IMR-90 (cell line): Measurements from ENCODE around the gene HTR1D. TPM values are rescaled to one million over a fixed set of nuclear protein-coding genes. Genes with fewer than 3 reads are reported as not detected.

Source experiments
- ATAC-seq: fragments of 200-7000 bp; cut with Tn5 transposase; 2 replicates; pipeline ENCODE4 v1.9.1; 2020; ENCODE audit warnings: low read depth, mild to moderate bottlenecking, moderate library complexity
- BruUV-seq: library from RNA; stranded (reverse); fragments of 400-500 nt; replicated peaks from 2 replicates; lab custom pipeline; 2021; lab: Mats Ljungman, UMichigan
- CTCF ChIA-PET: fragments of 300-600 bp; formaldehyde crosslinking; extraction: SDS; loops from one replicate; lab custom pipeline; 2021; ENCODE audit warnings: antibody characterized with exemption; lab: Yijun Ruan, JAX
- POLR2A ChIA-PET: fragments of 300-600 bp; sonication (Branson Sonifier 250); formaldehyde crosslinking; loops from one replicate; lab custom pipeline; 2022; ENCODE audit warnings: antibody characterized with exemption; ENCODE audit not compliant: unreplicated experiment; lab: Charles Lee
- DNase-seq: peaks from one replicate; pipeline ENCODE4 v3.0.0; 2013
- H2AFZ ChIP-seq: replicated peaks from 2 replicates; pipeline ENCODE3; 2013; ENCODE audit warnings: low read length, mild to moderate bottlenecking; ENCODE audit not compliant: poor library complexity
- H2AK5ac ChIP-seq: 2 replicates; pipeline ENCODE4 v1.6.1; 2013; ENCODE audit warnings: low read depth, low read length, inconsistent platforms
- H2AK9ac ChIP-seq: replicated peaks from 2 replicates; pipeline ENCODE3; 2013; ENCODE audit warnings: mild to moderate bottlenecking, low read depth, low read length, moderate library complexity; ENCODE audit not compliant: poor library complexity
- H2BK120ac ChIP-seq: 2 replicates; pipeline ENCODE4 v1.6.1; 2013; ENCODE audit warnings: low read depth, low read length, inconsistent platforms
- H2BK15ac ChIP-seq: 3 replicates; pipeline ENCODE4 v1.6.1; 2013; ENCODE audit warnings: low read depth, low read length, inconsistent platforms
- H2BK20ac ChIP-seq: 2 replicates; pipeline ENCODE4 v1.6.1; 2013; ENCODE audit warnings: low read depth, mild to moderate bottlenecking, inconsistent platforms, low read length, moderate library complexity
- H2BK5ac ChIP-seq: 2 replicates; pipeline ENCODE4 v1.6.1; 2013; ENCODE audit warnings: mild to moderate bottlenecking, low read depth, low read length, inconsistent platforms; ENCODE audit not compliant: poor library complexity, severe bottlenecking
- H3K14ac ChIP-seq: replicated peaks from 2 replicates; pipeline ENCODE4 v1.6.1; 2013; ENCODE audit warnings: low read depth, low read length, inconsistent platforms
- H3K18ac ChIP-seq: 2 replicates; pipeline ENCODE4 v1.6.1; 2013; ENCODE audit warnings: low read depth, low read length, control low read depth
- H3K23ac ChIP-seq: 2 replicates; pipeline ENCODE4 v1.6.1; 2013; ENCODE audit warnings: low read depth, low read length, inconsistent platforms
- H3K27ac ChIP-seq: 2 replicates; pipeline ENCODE4 v1.5.1; 2013; ENCODE audit warnings: mild to moderate bottlenecking, control low read depth, low read length; ENCODE audit not compliant: insufficient read depth
- H3K27me3 ChIP-seq: 2 replicates; pipeline ENCODE4 v1.6.1; 2013; ENCODE audit warnings: low read length; ENCODE audit not compliant: control insufficient read depth, insufficient read depth
- H3K36me3 ChIP-seq: 2 replicates; pipeline ENCODE4 v1.6.1; 2013; ENCODE audit warnings: low read length, mixed read lengths; ENCODE audit not compliant: control insufficient read depth, insufficient read depth
- H3K4ac ChIP-seq: 2 replicates; pipeline ENCODE4 v1.6.1; 2013; ENCODE audit warnings: low read depth, low read length, inconsistent platforms
- H3K4me1 ChIP-seq: 2 replicates; pipeline ENCODE4 v1.6.1; 2013; ENCODE audit warnings: low read length, mixed read lengths; ENCODE audit not compliant: control insufficient read depth, insufficient read depth
- H3K4me2 ChIP-seq: 2 replicates; pipeline ENCODE4 v1.6.1; 2013; ENCODE audit warnings: low read depth, mild to moderate bottlenecking, control low read depth, low read length, moderate library complexity
- H3K4me3 ChIP-seq: 2 replicates; pipeline ENCODE4 v1.5.1; 2013; ENCODE audit warnings: low read depth, mild to moderate bottlenecking, control low read depth, low read length, moderate library complexity; ENCODE audit not compliant: insufficient read depth
- H3K56ac ChIP-seq: 2 replicates; pipeline ENCODE4 v1.6.1; 2013; ENCODE audit warnings: low read length, inconsistent platforms; ENCODE audit not compliant: insufficient read depth; ENCODE audit errors: extremely low read depth
- H3K79me1 ChIP-seq, 2 experiments: 2 replicates each; pipeline ENCODE4 v1.6.1; 2013; ENCODE audit warnings: low read length in 2 of 2, inconsistent platforms in 1 of 2, low read depth in 1 of 2
- H3K9ac ChIP-seq: 2 replicates; pipeline ENCODE4 v1.6.1; 2013; ENCODE audit warnings: low read depth, low read length, control low read depth
- H3K9me1 ChIP-seq: 2 replicates; pipeline ENCODE4 v1.6.1; 2013; ENCODE audit warnings: low read length, inconsistent platforms; ENCODE audit not compliant: insufficient read depth
- H3K9me3 ChIP-seq: 2 replicates; pipeline ENCODE4 v1.6.1; 2013; ENCODE audit warnings: low read length; ENCODE audit not compliant: control insufficient read depth, insufficient read depth
- H4K20me1 ChIP-seq: 2 replicates; pipeline ENCODE4 v1.6.1; 2013; ENCODE audit warnings: low read length, inconsistent platforms; ENCODE audit not compliant: insufficient read depth
- H4K5ac ChIP-seq: 2 replicates; pipeline ENCODE4 v1.6.1; 2013; ENCODE audit warnings: mild to moderate bottlenecking, low read depth, low read length, control low read depth
- H4K8ac ChIP-seq, 2 experiments: 2 replicates each; pipeline ENCODE4 v1.6.1; 2013; ENCODE audit warnings: low read depth in 2 of 2, low read length in 2 of 2, control low read depth in 1 of 2, inconsistent platforms in 1 of 2
- H4K91ac ChIP-seq: 2 replicates; pipeline ENCODE4 v1.6.1; 2013; ENCODE audit warnings: low read depth, low read length, inconsistent platforms; ENCODE audit not compliant: insufficient read depth
- FOS ChIP-seq: fragments of 150-350 bp; IDR thresholded peaks from 2 replicates; pipeline ENCODE4 v1.6.1; 2016; ENCODE audit warnings: low read depth, low read length
- MAFK ChIP-seq: IDR thresholded peaks from 2 replicates; pipeline ENCODE4 v1.6.1; 2012; ENCODE audit warnings: low read depth, low read length, improper control_type of control experiment
- MAZ ChIP-seq: IDR thresholded peaks from 2 replicates; pipeline ENCODE4 v1.6.1; 2012; ENCODE audit warnings: low read depth, mild to moderate bottlenecking, low read length, improper control_type of control experiment, moderate library complexity, borderline replicate concordance
- NFE2L2 ChIP-seq: fragments of 150-350 bp; IDR thresholded peaks from 2 replicates; pipeline ENCODE4 v1.6.1; 2016; ENCODE audit warnings: low read depth, mild to moderate bottlenecking, low read length
- POLR2A ChIP-seq: IDR thresholded peaks from 2 replicates; pipeline ENCODE4 v1.6.1; 2012; ENCODE audit warnings: mild to moderate bottlenecking, low read depth, low read length
- RCOR1 ChIP-seq: IDR thresholded peaks from 2 replicates; pipeline ENCODE4 v1.6.1; 2012; ENCODE audit warnings: mild to moderate bottlenecking, low read length, improper control_type of control experiment; ENCODE audit not compliant: insufficient replicate concordance
- WGBS, 2 experiments: methylation state at CpG; one replicate each; pipeline versions ENCODE4 v1.1.5 to v1.1.7; 2013; ENCODE audit warnings: missing lambda C conversion rate in 2 of 2; ENCODE audit not compliant: insufficient read length in 1 of 2; ENCODE audit errors: extremely low coverage in 2 of 2; 5-methylcytosine and 5-hydroxymethylcytosine counted together
- dilution Hi-C: fragments of 300-500 bp; cut with HindIII; formaldehyde crosslinking; loops from one replicate; pipeline ENCODE4 v1.14.3; 2018; ENCODE audit warnings: low sequenced_read_pairs; ENCODE audit not compliant: unreplicated experiment
- in situ Hi-C: fragments of 300-500 bp; cut with MboI; formaldehyde crosslinking; loops from 3 replicates; pipeline ENCODE4 v1.14.3; 2019; ENCODE audit warnings: low sequenced_read_pairs, inconsistent platforms, mixed read lengths
- intact Hi-C: fragments of 100-400 bp; cut with micrococcal nuclease; formaldehyde crosslinking; loops from 2 replicates; pipeline ENCODE4 v1.10.0; 2022
- polyA plus RNA-seq, 3 experiments: library from polyadenylated mRNA; depleted of rRNA; stranded (reverse); fragments of >200 nt; gene quantifications; 2 replicates each; pipeline ENCODE4 v1.2.3, GENCODE V29; 2012; ENCODE audit warnings: low replicate concordance in 1 of 3
- total RNA-seq: library from RNA; depleted of rRNA; stranded (reverse); fragments of >200 nt; gene quantifications from 2 replicates; pipeline ENCODE4 v1.2.3, GENCODE V29; 2012

Gene HTR1D
- total and polyA plus RNA-seq, 2 of the 4 experiments (the other 2 are of a cell fraction) = 0.03 to 0.18 TPM

- CTCF ChIA-PET = interaction anchor here (1.0 kb wide), 1 partner anchor 32 kb away, joined by 5 read pairs; no protein-coding TSS in a partner anchor
- POLR2A ChIA-PET = no interaction called here
- in situ Hi-C loops = no loop called here
Observed at GRCh38 chr1:23215751-23216449, 1.4 kb downstream of the HTR1D start.

More at GRCh38 chr1:23215751-23216449, 1.4 kb downstream of the HTR1D start:
- no peak overlapping the region for H4K91ac ChIP-seq
- H4K5ac ChIP-seq = no peak overlapping the region
- no peak overlapping the region for H2BK20ac ChIP-seq
- no peak overlapping the region for H3K9ac ChIP-seq
- WGBS, 2 experiments = no CpG with 5 or more reads among the region's 3 CpGs
- TF ChIP-seq MAZ = no peak
- TF ChIP-seq FOS = no peak
- TF ChIP-seq NFE2L2 = no peak
- TF ChIP-seq POLR2A = no peak
- no peak for TF ChIP-seq MAFK
- TF ChIP-seq RCOR1 = no peak
- H4K20me1 ChIP-seq = no peaks in the 10 kb centered on the region
- peaks cover 4% of the 10 kb centered on the region; the same call in 1 of the 2 replicates for H3K9me1 ChIP-seq
- H3K18ac ChIP-seq = no peak overlapping the region
- H3K36me3 ChIP-seq = no peaks in the 10 kb centered on the region
- no peak overlapping the region for H3K4me3 ChIP-seq
- H3K4me1 ChIP-seq = no peaks in the 10 kb centered on the region; the same call in 1 of the 2 replicates
- H4K8ac ChIP-seq = no peak overlapping the region
- dilution Hi-C loops (no loop called here), intact Hi-C loops (no loop called here)
- no peak overlapping the region for H3K14ac ChIP-seq
- no peaks in the 10 kb centered on the region for H3K9me3 ChIP-seq
- no TSS peak for BruUV-seq
- peak overlapping the region; percentile 24; the same call in 1 of the 2 replicates for H2BK120ac ChIP-seq
- no peak overlapping the region for H3K27ac ChIP-seq
- H2AFZ ChIP-seq = no peak overlapping the region
- no peak for DNase-seq
- peaks cover 65% of the 10 kb centered on the region for H3K27me3 ChIP-seq
- H2AK5ac ChIP-seq = no peak overlapping the region
- H2BK15ac ChIP-seq = no peak overlapping the region
- H2AK9ac ChIP-seq = no peak overlapping the region
- no peak overlapping the region for H3K56ac ChIP-seq
- H3K79me1 ChIP-seq = no peaks in the 10 kb centered on the region
- no peak overlapping the region for H3K4me2 ChIP-seq
- no peak overlapping the region for H3K4ac ChIP-seq
- H3K23ac ChIP-seq = no peak overlapping the region
- no peak overlapping the region for H2BK5ac ChIP-seq
- no peak for ATAC-seq
